Keratinocyte (primary cell): ENCODE measurements around the gene TOM1L2. TPM values are rescaled to one million over a fixed set of nuclear protein-coding genes. Genes with fewer than 3 reads are reported as not detected.

Experiments
- DNase-seq: peaks from one replicate; pipeline ENCODE4 v3.0.0-alpha.2; 2011; ENCODE audit warnings: low read depth, missing footprints, low spot score
- FAIRE-seq: peaks from 2 replicates; lab custom pipeline; 2011; peaks lifted over from hg19 to GRCh38; lab: Jason Lieb, UNC
- H2AFZ ChIP-seq: 2 replicates; pipeline ENCODE4 v1.6.0; 2012; ENCODE audit warnings: low read length, control low read depth, inconsistent platforms; ENCODE audit not compliant: control insufficient read depth
- H3K27ac ChIP-seq: 2 replicates; pipeline ENCODE4 v1.5.1; 2011; ENCODE audit warnings: low read length; ENCODE audit not compliant: control insufficient read depth, insufficient read depth
- H3K27me3 ChIP-seq: 3 replicates; pipeline ENCODE4 v1.6.0; 2011; ENCODE audit warnings: low read length; ENCODE audit not compliant: control insufficient read depth, insufficient read depth; ENCODE audit errors: extremely low read depth
- H3K36me3 ChIP-seq, 2 experiments: 2 replicates in 1 of 2; 3 replicates in 1 of 2; pipeline ENCODE4 v1.5.1; 2011; ENCODE audit warnings: low read length in 2 of 2, mild to moderate bottlenecking in 1 of 2; ENCODE audit not compliant: control insufficient read depth in 2 of 2, insufficient read depth in 2 of 2; ENCODE audit errors: extremely low read depth in 1 of 2
- H3K4me1 ChIP-seq: 3 replicates; pipeline ENCODE4 v1.5.1; 2011; ENCODE audit warnings: low read length; ENCODE audit not compliant: control insufficient read depth, insufficient read depth; ENCODE audit errors: extremely low read depth
- H3K4me2 ChIP-seq: 3 replicates; pipeline ENCODE4 v1.6.0; 2011; ENCODE audit warnings: low read depth, low read length; ENCODE audit not compliant: control insufficient read depth, insufficient read depth; ENCODE audit errors: extremely low read depth
- H3K4me3 ChIP-seq, 3 experiments: fragments of 200-600 bp in 1 of 3; sonication (generic) in 1 of 3; 2 replicates in 2 of 3; 3 replicates in 1 of 3; pipeline ENCODE4 v1.5.1; 2011 to 2016; ENCODE audit warnings: low read length in 3 of 3, mild to moderate bottlenecking in 3 of 3, control low read depth in 2 of 3, inconsistent platforms in 1 of 3, low read depth in 1 of 3, mixed read lengths in 1 of 3, mixed run types in 1 of 3, moderate library complexity in 1 of 3; ENCODE audit not compliant: control insufficient read depth in 2 of 3, insufficient read depth in 2 of 3; ENCODE audit errors: extremely low read depth in 1 of 3
- H3K79me2 ChIP-seq: 2 replicates; pipeline ENCODE4 v1.6.0; 2012; ENCODE audit warnings: low read length; ENCODE audit not compliant: control insufficient read depth, insufficient read depth
- H3K9ac ChIP-seq: 3 replicates; pipeline ENCODE4 v1.6.0; 2011; ENCODE audit warnings: low read length; ENCODE audit not compliant: control insufficient read depth, insufficient read depth; ENCODE audit errors: extremely low read depth
- H3K9me1 ChIP-seq: 3 replicates; pipeline ENCODE4 v1.6.0; 2011; ENCODE audit warnings: low read length; ENCODE audit not compliant: control insufficient read depth, insufficient read depth; ENCODE audit errors: extremely low read depth
- H3K9me3 ChIP-seq: 2 replicates; pipeline ENCODE4 v1.5.1; 2012; ENCODE audit warnings: low read depth, low read length; ENCODE audit not compliant: control insufficient read depth
- H4K20me1 ChIP-seq: 3 replicates; pipeline ENCODE4 v1.6.0; 2011; ENCODE audit warnings: low read length; ENCODE audit not compliant: control insufficient read depth, insufficient read depth; ENCODE audit errors: extremely low read depth
- CTCF ChIP-seq, 3 experiments: IDR thresholded peaks in 1 of 3; conservative IDR thresholded peaks in 1 of 3; optimal IDR thresholded peaks in 1 of 3; 2 replicates in 2 of 3; 3 replicates in 1 of 3; pipeline versions ENCODE3 to v1.5.1; 2011; ENCODE audit warnings: low read length in 3 of 3, mild to moderate bottlenecking in 3 of 3, moderate library complexity in 2 of 3, control low read depth in 1 of 3, inconsistent platforms in 1 of 3; ENCODE audit not compliant: insufficient read depth in 2 of 3; ENCODE audit errors: extremely low read depth in 1 of 3
- EZH2 ChIP-seq: IDR thresholded peaks from one replicate; pipeline ENCODE4 v1.6.1; 2012; ENCODE audit warnings: inconsistent platforms, mild to moderate bottlenecking, low read length, moderate library complexity
- dilution Hi-C: fragments of 300-500 bp; cut with MboI; formaldehyde crosslinking; loops from one replicate; pipeline ENCODE4 v1.7.0; 2020; ENCODE audit warnings: low sequenced_read_pairs; ENCODE audit not compliant: extremely low pct_ligation_motif_present
- polyA plus RNA-seq, 5 experiments: library from polyadenylated mRNA; depleted of rRNA in 3 of 5; stranded (reverse) in 3 of 5; stranded (forward) in 1 of 5; unstranded in 1 of 5; fragments of >200 nt; gene quantifications; 1 replicate in 1 of 5; 2 replicates in 3 of 5; 3 replicates in 1 of 5; pipeline versions ENCODE4 v1.2.1 to v1.2.3, GENCODE V29; 2011 to 2012; ENCODE audit warnings: missing spikeins in 2 of 5, low read depth in 1 of 5, low replicate concordance in 1 of 5

Gene TOM1L2
- polyA plus RNA-seq, 1 donor (not counting 4 experiments of a cell fraction or from before 2014, with no cell fraction given): 36.3 TPM

GRCh38 chr17:17826342-17826713 is 145.9 kb downstream of the TOM1L2 start:
- TF ChIP-seq CTCF (optimal IDR thresholded peaks at IDR 0.05 in 1 of 3, IDR thresholded peaks at IDR 0.05 in 1 of 3, conservative IDR thresholded peaks at IDR 0.05 in 1 of 3; ENCODE audit: extremely low read depth in 1 of 3, insufficient read depth in 2 of 3, low read length in 3 of 3) (no peak), EZH2 (no peak)
- FAIRE-seq: no peak
- Histone ChIP-seq H2AFZ (no peak overlapping the region), H3K27ac (peak overlapping the region; percentile 22), H3K4me1 (peaks cover 58% of the 10 kb centered on the region), H3K27me3 (no peaks in the 10 kb centered on the region), H3K9ac (no peak overlapping the region), H3K9me1 (peaks cover 4% of the 10 kb centered on the region), H3K79me2 (peaks cover 82% of the 10 kb centered on the region), H3K36me3 (peaks cover 11 to 22% of the 10 kb centered on the region in 2 experiments), H4K20me1 (peaks cover 23% of the 10 kb centered on the region), H3K4me3 (no peak overlapping the region), H3K4me2 (peak overlapping the region; percentile 13), H3K9me3 (no peaks in the 10 kb centered on the region)
- dilution Hi-C loops: no loop called here
- no peak for DNase-seq

DNA sequence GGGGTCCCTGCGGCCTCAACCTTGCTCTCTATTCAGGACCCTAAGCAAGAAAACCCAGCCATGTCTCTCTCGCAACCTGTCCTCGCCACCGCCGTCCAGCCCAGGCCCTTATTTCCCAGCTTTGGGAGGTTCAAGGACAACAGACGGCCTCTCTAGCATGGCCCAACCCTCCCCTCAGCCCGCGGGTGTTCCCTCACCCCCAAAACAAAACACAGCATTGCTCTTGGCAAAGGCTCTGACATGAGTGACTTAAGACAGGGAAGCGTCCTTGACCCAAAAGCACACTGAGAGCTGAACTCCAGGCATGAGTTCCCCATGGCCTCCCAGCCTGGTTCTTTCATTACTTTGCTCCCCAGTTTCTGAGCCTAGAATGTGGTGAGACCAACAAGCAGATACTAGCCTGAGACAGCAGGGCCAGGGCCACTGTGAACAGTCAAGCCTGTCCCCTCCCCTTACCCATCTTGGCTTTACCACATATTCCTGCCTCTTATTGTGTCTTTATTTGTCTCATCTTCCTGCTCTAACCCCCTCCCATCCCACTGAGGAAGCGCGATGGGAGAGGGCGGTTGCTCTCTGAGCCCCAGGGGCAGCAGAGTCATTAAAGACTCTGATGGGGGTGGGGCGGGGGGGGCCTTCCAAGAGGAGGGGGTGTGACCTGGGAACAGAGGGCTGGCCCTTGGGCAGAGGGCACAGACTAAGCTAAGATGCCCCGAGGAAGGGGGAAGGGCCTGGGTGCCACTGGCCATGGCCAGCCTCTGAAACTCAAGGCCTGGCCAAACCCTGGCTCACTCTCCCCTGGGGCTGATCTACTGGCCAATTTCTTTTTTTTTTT is 147.2 kb downstream of the TOM1L2 start:
- peaks cover 82% of the 10 kb centered on the region for H3K79me2 ChIP-seq
- peaks cover 12 to 19% of the 10 kb centered on the region in 2 experiments for H3K36me3 ChIP-seq
- FAIRE-seq (peak; percentile 56), DNase-seq (no peak)
- H3K4me3 ChIP-seq: peak overlapping the region in 1 of 3 experiments; percentile 13
- H2AFZ ChIP-seq: no peak overlapping the region
- H3K9me3 ChIP-seq: no peaks in the 10 kb centered on the region
- H3K4me1 ChIP-seq: peaks cover 68% of the 10 kb centered on the region
- peak overlapping the region; percentile 59 for H3K4me2 ChIP-seq
- H3K27ac ChIP-seq: peak overlapping the region; percentile 96
- TF ChIP-seq CTCF (optimal IDR thresholded peaks at IDR 0.05 in 1 of 3, IDR thresholded peaks at IDR 0.05 in 1 of 3, conservative IDR thresholded peaks at IDR 0.05 in 1 of 3; ENCODE audit: extremely low read depth in 1 of 3, insufficient read depth in 2 of 3, low read length in 3 of 3): no peak
- TF ChIP-seq EZH2: no peak
- H4K20me1 ChIP-seq: peaks cover 26% of the 10 kb centered on the region
- H3K9ac ChIP-seq: peak overlapping the region; percentile 66
- dilution Hi-C loops: no loop called here
- H3K27me3 ChIP-seq: no peaks in the 10 kb centered on the region
- peaks cover 4% of the 10 kb centered on the region for H3K9me1 ChIP-seq
